Left ventricle myocardium superior (tissue), 1 donor: Measurements from ENCODE around the gene GFM2. TPM values are rescaled to one million over a fixed set of nuclear protein-coding genes. Genes with fewer than 3 reads are reported as not detected.

Experiments used
- total RNA-seq: library from RNA; stranded (reverse); fragmentation: NEBNext Ultra II Directional; extraction: Animal tissue kit (Norgen Biotek cat#: 25700); gene quantifications from one replicate; pipeline ENCODE4 v1.2.1, GENCODE V29; 2021
- donor health status: DM: no; HTN: yes; CAD: no; lungs with severe emphysema.

Gene GFM2
- total RNA-seq, 1 donor from 2014 or later, result 41.1 TPM

Other genes with a start within 250 kb of the GFM2 start
- 2.7 TPM for gene ENC1, start 126.4 kb downstream of the GFM2 start, total RNA-seq
- gene HEXB, start 81.9 kb downstream of the GFM2 start, total RNA-seq, result 87.1 TPM
- gene NSA2, start 132 bp upstream of the GFM2 start, total RNA-seq, result 52.3 TPM
- gene FAM169A, start 99.3 kb upstream of the GFM2 start, total RNA-seq, result 3.6 TPM